Neural cell (in vitro differentiated cells): Measurements from ENCODE around the gene RPL18A. TPM values are rescaled to one million over a fixed set of nuclear protein-coding genes. Genes with fewer than 3 reads are reported as not detected.

Experiments
- H2AFZ ChIP-seq: fragments of 200-600, 300-800 bp; sonication (generic), shearing (Covaris generic); 2 replicates; pipeline ENCODE4 v1.6.0; 2014; ENCODE audit warnings: low read depth, mild to moderate bottlenecking, antibody characterized with exemption, low read length, moderate library complexity
- H3F3A ChIP-seq: fragments of 200-600 bp; shearing (Covaris generic); 2 replicates; pipeline ENCODE4 v1.6.1; 2016; ENCODE audit warnings: mild to moderate bottlenecking, moderate library complexity, mixed read lengths, antibody characterized with exemption, low read length; ENCODE audit not compliant: insufficient read depth, poor library complexity, severe bottlenecking
- H3K27ac ChIP-seq: fragments of 200-600, 300-800 bp; sonication (generic), shearing (Covaris generic); 2 replicates; pipeline ENCODE4 v1.5.1; 2014; ENCODE audit warnings: mild to moderate bottlenecking, low read length, moderate library complexity
- H3K27me3 ChIP-seq: fragments of 300-800, 200-600 bp; sonication (generic), shearing (Covaris generic); 2 replicates; pipeline ENCODE4 v1.6.0; 2014; ENCODE audit warnings: mild to moderate bottlenecking, low read depth, low read length, moderate library complexity; ENCODE audit not compliant: insufficient read depth
- H3K36me3 ChIP-seq: fragments of 300-800, 200-600 bp; sonication (generic), shearing (Covaris generic); 2 replicates; pipeline ENCODE4 v1.5.1; 2014; ENCODE audit warnings: mild to moderate bottlenecking, antibody characterized with exemption, low read length, moderate library complexity; ENCODE audit not compliant: insufficient read depth
- H3K4me2 ChIP-seq: fragments of 300-800, 200-600 bp; sonication (generic), shearing (Covaris generic); 2 replicates; pipeline ENCODE4 v1.6.0; 2014; ENCODE audit warnings: mild to moderate bottlenecking, low read length
- H3K4me3 ChIP-seq: fragments of 300-800, 200-600 bp; sonication (generic), shearing (Covaris generic); 2 replicates; pipeline ENCODE4 v1.5.1; 2014; ENCODE audit warnings: mild to moderate bottlenecking, low read length, moderate library complexity
- H3K79me2 ChIP-seq: fragments of 200-600 bp; shearing (Covaris generic); replicated peaks from 2 replicates; pipeline ENCODE4 v1.6.0; 2014; ENCODE audit warnings: mild to moderate bottlenecking, low read length, moderate library complexity; ENCODE audit not compliant: insufficient read depth
- H3K9ac ChIP-seq: fragments of 300-800, 200-600 bp; sonication (generic), shearing (Covaris generic); 2 replicates; pipeline ENCODE4 v1.6.1; 2016; ENCODE audit warnings: mild to moderate bottlenecking, low read length, mixed read lengths
- H3K9me2 ChIP-seq: fragments of 200-600 bp; shearing (Covaris generic); 2 replicates; pipeline ENCODE4 v1.6.1; 2016; ENCODE audit warnings: mild to moderate bottlenecking, low read length, mixed read lengths; ENCODE audit not compliant: insufficient read depth
- H3K9me3 ChIP-seq: fragments of 200-600, 300-800 bp; sonication (generic), shearing (Covaris generic); 2 replicates; pipeline ENCODE4 v1.6.1; 2016; ENCODE audit warnings: mild to moderate bottlenecking, mixed run types, low read length, moderate library complexity, mixed read lengths
- H4K20me1 ChIP-seq: fragments of 200-600 bp; shearing (Covaris generic); 2 replicates; pipeline ENCODE4 v1.6.1; 2016; ENCODE audit warnings: mild to moderate bottlenecking, mixed run types; ENCODE audit not compliant: insufficient read depth
- EP300 ChIP-seq: fragments of 450-650 bp; conservative IDR thresholded peaks from 2 replicates; pipeline ENCODE4 v1.6.1; 2014; ENCODE audit warnings: antibody characterized with exemption, mild to moderate bottlenecking, moderate library complexity; ENCODE audit not compliant: poor library complexity, severe bottlenecking
- EZH2 ChIP-seq: fragments of 200-600, 300-800 bp; shearing (Covaris generic), sonication (generic); IDR thresholded peaks from 2 replicates; pipeline ENCODE4 v1.6.1; 2014; ENCODE audit warnings: antibody characterized with exemption, low read length, borderline replicate concordance, mild to moderate bottlenecking; ENCODE audit not compliant: insufficient read depth, poor library complexity, severe bottlenecking
- MXI1 ChIP-seq: fragments of 450-650 bp; conservative IDR thresholded peaks from 2 replicates; pipeline ENCODE4 v1.6.1; 2014; ENCODE audit warnings: antibody characterized with exemption, mild to moderate bottlenecking; ENCODE audit not compliant: poor library complexity, severe bottlenecking
- POLR2AphosphoS5 ChIP-seq: IDR thresholded peaks from 2 replicates; pipeline ENCODE4 v1.6.1; 2012
- RAD21 ChIP-seq: fragments of 450-650 bp; conservative IDR thresholded peaks from 2 replicates; pipeline ENCODE4 v1.6.1; 2014; ENCODE audit warnings: antibody characterized with exemption, mild to moderate bottlenecking, moderate library complexity
- REST ChIP-seq: IDR thresholded peaks from 2 replicates; pipeline ENCODE4 v1.6.1; 2012; ENCODE audit warnings: borderline replicate concordance
- SMC3 ChIP-seq: fragments of 450-650 bp; conservative IDR thresholded peaks from 2 replicates; pipeline ENCODE4 v1.6.1; 2014; ENCODE audit warnings: antibody characterized with exemption, mild to moderate bottlenecking, moderate library complexity; ENCODE audit not compliant: poor library complexity
- TAF1 ChIP-seq: IDR thresholded peaks from 2 replicates; pipeline ENCODE4 v1.6.1; 2012; ENCODE audit warnings: low read depth
- polyA plus RNA-seq: library from polyadenylated mRNA; depleted of rRNA; stranded (reverse); fragments of >200 nt; gene quantifications from 2 replicates; pipeline ENCODE4 v1.2.3, GENCODE V29; 2014
- TF ChIP-seq, protein P1 (sequence below): fragments of 450-650 bp; IDR thresholded peaks from 2 replicates; pipeline ENCODE4 v1.5.1; 2014; ENCODE audit warnings: antibody characterized with exemption, mild to moderate bottlenecking, moderate library complexity; ENCODE audit not compliant: poor library complexity, severe bottlenecking

The RPL18A gene
- polyA plus RNA-seq, 1 donor from 2014 or later = 681 TPM

- H3K36me3 ChIP-seq = no peaks in the 10 kb centered on the region
- H3K4me3 ChIP-seq = no peak overlapping the region
- no peaks in the 10 kb centered on the region for H3K9me3 ChIP-seq
- H3K4me2 ChIP-seq = no peak overlapping the region
- no peaks in the 10 kb centered on the region for H3K79me2 ChIP-seq
- no peaks in the 10 kb centered on the region for H3K9me2 ChIP-seq
- H3K9ac ChIP-seq = no peak overlapping the region
- no peak overlapping the region for H2AFZ ChIP-seq
- TF ChIP-seq TAF1 (no peak), REST (no peak), POLR2AphosphoS5 (no peak), RAD21 (no peak), MXI1 (no peak), EP300 (no peak), EZH2 (no peak), SMC3 (no peak)
- TF ChIP-seq, protein P1, sequence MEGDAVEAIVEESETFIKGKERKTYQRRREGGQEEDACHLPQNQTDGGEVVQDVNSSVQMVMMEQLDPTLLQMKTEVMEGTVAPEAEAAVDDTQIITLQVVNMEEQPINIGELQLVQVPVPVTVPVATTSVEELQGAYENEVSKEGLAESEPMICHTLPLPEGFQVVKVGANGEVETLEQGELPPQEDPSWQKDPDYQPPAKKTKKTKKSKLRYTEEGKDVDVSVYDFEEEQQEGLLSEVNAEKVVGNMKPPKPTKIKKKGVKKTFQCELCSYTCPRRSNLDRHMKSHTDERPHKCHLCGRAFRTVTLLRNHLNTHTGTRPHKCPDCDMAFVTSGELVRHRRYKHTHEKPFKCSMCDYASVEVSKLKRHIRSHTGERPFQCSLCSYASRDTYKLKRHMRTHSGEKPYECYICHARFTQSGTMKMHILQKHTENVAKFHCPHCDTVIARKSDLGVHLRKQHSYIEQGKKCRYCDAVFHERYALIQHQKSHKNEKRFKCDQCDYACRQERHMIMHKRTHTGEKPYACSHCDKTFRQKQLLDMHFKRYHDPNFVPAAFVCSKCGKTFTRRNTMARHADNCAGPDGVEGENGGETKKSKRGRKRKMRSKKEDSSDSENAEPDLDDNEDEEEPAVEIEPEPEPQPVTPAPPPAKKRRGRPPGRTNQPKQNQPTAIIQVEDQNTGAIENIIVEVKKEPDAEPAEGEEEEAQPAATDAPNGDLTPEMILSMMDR = no peak
- H3K27ac ChIP-seq = no peak overlapping the region
- no peaks in the 10 kb centered on the region for H4K20me1 ChIP-seq
- no peaks in the 10 kb centered on the region for H3F3A ChIP-seq
- H3K27me3 ChIP-seq = peaks cover 5% of the 10 kb centered on the region
Measured at GRCh38 chr19:17877696-17878095, 18.0 kb downstream of the RPL18A start.

- Histone ChIP-seq H3F3A (no peaks in the 10 kb centered on the region), H3K9me2 (no peaks in the 10 kb centered on the region), H3K4me2 (no peak overlapping the region), H3K9me3 (no peaks in the 10 kb centered on the region), H3K27ac (no peak overlapping the region), H2AFZ (no peak overlapping the region), H3K4me3 (no peak overlapping the region), H3K27me3 (no peaks in the 10 kb centered on the region), H4K20me1 (no peaks in the 10 kb centered on the region), H3K9ac (no peak overlapping the region), H3K79me2 (no peaks in the 10 kb centered on the region), H3K36me3 (no peaks in the 10 kb centered on the region)
- no peak for TF ChIP-seq RAD21
- TF ChIP-seq MXI1 = no peak
- TF ChIP-seq EP300 = no peak
- TF ChIP-seq TAF1 = no peak
- TF ChIP-seq SMC3 = no peak
- TF ChIP-seq, protein P1 = no peak
- TF ChIP-seq EZH2 = no peak
Measured at GRCh38 chr19:17879466-17879865, 19.8 kb downstream of the RPL18A start.
